Inferior parietal cortex (tissue), 1 donor: Measurements from ENCODE around the gene LENG9.

Experiments
- DNase-seq: peaks from one replicate; pipeline ENCODE4 v3.0.0-alpha.2; 2016; ENCODE audit errors: extremely low spot score

LENG9 gene

DNA sequence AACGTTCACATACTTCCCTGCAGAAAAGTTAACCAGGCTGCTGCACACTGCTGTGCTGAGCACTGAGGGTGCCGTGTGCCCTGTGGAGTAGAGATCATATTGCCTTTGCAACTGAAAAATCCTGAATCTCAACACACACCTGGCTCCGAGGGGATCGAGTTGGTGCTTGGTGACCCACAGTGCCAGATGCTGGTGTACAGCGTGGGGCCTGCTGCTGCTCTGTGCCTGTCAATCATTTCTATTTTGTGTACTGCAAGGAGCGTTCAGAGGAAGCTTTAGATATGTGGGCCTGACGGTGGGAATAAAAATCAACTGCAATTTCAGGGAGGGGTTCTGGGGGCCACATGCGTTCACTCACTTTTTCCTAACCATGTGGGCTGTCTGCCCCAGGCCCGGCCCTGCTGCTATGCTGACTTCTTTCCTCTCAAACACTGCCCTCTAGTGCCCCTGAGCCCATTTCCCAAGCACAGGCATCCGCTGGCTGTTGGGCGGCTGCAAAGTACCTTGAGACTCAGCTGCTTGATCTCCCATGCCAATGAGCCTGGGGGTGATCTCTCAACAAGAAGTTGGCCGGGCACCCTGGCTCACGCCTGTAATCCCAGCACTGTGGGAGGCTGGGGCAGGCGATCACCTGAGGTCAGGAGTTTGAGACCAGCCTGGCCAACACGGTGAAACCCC is 24.3 kb downstream of the LENG9 start:
- DNase-seq: no peak

DNA sequence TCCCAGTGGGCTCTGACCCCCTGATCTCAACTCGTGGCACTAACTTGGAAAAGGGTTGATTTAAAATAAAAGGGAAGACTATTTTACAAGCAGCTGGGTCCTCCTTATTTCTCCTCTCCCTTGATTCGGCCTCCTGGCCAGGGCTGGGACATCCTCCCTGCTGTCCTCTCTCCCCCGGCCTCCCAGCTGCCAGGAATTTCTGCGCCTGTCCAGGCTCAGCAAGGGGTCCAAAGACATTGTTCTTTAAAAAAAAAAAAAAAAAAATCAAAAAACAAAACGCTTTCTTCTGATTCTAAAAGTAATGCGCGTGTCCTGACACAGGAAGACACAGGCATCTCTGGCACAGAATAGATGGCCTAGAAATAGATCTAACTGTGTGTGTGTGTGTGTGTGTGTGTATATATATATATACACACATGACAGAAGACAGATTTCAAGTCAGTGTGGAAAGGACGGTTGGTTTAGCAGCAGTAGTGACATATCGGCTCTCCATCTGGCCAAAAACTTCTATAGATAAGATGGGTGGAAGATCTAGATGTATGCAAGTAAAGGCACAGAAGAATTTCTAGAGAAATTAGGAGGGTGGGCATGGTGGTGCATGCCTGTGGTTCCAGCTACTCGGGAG is 26.8 kb downstream of the LENG9 start:
- no peak for DNase-seq

DNA sequence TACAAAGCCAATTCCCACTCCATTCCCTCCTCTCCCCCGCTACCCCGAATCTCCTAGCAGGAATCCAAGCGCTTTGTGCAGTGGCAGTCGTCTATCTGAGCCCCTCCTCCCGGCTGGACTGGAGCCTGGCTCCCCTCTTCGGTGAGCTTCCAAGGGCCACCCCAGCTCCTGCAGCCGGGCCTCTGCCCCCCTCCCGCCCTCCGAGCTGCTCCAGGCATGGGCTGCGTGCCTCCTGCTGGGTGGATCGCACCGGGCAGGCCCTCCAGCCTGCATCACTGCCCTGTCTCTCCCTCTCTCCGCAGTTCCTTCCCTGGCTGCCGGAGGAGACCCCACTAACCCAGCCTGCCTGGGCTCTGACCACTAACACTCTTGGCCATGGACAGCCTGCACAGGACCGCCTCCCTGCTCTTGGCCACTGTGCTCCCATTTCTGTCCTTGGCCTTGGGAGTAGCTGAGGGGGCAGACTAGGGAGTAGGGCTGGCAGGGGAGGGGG is 27.5 kb downstream of the LENG9 start:
- DNase-seq: no peak

DNA sequence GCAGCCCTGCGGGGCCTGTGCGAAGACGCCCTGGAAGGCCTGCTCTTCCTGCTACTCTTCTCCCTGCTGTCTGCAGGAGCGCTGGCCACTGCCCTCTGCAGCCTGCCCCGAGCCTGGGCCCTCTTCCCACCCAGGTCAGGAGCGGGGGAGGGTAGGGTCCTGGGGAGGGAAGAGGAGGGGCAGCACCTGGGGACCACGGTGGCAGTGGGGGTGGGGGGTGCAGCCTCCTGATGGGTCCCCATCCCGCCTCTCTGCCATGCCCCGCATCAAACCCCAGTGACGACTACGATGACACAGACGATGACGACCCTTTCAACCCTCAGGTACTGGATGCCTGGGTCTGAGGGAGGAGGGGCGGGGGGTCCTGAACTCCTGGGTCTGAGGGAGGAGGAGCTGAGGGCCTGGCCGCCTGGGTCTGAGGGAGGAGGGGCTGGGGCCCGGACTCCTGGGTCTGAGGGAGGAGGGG is 28.0 kb downstream of the LENG9 start:
- no peak for DNase-seq

DNA sequence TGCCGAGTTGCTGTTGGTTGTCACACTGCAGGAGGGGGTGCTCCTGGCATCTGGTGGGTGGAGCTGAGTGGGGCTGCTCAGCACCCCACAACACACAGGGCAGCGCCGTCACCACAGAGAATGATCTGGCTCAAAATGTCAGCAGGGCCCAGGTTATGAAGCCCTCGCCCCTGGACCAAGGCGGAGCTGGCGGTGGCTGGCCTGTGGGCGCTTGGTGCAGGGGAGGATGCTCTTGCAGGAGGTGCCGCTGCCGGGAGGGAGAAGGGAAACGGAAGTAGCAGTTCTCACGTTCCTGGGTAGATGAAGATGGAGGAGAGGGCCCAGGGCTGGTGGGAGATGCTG is 28.7 kb downstream of the LENG9 start:
- DNase-seq: no peak

DNA sequence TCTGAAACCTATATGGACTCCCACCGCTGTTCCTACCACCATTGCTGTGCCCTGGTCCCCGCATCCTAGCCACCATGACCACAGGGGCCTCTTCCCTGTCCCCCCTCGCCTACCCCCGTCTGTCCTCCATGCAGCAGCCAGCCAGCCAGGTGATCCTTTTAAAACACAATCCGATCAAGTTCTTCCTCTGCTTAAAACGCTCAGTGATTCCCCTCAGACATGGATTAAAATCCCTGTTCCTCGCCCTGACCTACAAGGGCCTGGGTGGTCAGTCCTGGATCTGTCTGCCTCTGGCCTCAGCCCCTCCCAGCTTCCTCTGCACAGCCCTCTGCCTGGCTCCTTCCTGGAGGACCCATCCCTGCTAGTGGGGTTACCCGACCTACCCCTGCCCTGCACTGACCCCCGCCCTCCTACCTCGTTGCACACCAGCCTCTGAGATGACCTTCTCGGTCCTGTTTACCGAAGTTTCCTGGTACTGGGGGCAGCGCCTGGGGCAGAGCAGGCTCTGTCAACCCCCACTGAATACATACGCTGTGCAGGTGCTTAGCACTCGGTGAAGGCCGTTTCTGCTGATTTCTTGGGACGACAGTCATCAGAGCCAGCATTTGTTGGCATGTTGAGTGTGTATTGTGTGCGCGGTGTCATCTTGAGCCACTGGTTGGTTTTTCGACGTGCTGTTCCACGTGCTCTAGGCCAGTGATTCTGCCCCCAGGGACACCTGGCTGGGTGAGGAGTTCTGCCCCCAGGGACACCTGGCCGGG is 29.3 kb downstream of the LENG9 start:
- no peak for DNase-seq

DNA sequence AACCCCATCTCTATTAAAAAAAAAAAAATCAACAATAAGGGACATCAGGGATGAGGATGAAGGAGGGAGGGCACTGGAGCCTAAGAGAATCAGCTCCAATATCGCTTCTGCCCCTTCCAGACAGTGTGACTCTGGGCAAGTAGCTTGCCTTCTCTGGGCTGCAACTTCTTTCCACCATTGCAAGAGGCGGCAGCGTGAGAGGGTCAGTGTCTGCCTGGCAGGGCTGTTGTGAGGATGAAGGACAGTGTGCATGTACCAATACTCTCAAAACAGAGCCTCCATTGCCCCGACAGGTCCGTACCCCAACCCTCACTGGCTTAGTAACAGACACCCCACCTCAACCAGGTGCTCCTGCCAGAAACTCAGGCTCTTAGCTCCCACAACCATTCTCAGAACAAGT is 29.9 kb downstream of the LENG9 start:
- DNase-seq: no peak

DNA sequence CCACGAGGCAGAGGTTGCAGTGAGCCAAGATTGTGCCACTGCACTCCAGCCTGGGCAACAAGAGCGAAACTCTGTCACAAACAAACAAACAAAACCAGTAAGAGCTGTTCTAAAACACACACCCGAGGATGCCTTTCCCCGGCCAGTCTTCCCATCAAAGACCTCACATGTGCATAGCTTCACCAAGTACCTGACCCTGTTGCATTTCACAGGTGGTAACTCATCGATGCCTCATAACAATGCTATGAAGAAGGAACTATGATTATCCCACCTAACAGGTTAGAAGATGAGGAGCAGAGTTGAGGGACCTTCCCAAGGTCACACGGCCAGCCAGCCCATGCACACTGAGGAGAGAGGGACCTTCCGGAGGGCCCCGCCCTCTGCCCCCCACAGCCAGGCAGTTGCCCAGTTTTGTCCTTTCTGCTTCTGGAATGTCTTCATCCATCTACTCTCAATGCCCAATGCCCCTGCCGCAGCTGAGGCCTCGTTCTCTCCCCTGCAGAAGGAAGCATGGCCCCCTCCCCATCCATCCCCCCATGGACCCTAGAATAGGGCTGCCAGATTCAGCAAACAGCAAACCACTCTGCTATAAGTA is 31.3 kb downstream of the LENG9 start:
- no peak for DNase-seq

DNA sequence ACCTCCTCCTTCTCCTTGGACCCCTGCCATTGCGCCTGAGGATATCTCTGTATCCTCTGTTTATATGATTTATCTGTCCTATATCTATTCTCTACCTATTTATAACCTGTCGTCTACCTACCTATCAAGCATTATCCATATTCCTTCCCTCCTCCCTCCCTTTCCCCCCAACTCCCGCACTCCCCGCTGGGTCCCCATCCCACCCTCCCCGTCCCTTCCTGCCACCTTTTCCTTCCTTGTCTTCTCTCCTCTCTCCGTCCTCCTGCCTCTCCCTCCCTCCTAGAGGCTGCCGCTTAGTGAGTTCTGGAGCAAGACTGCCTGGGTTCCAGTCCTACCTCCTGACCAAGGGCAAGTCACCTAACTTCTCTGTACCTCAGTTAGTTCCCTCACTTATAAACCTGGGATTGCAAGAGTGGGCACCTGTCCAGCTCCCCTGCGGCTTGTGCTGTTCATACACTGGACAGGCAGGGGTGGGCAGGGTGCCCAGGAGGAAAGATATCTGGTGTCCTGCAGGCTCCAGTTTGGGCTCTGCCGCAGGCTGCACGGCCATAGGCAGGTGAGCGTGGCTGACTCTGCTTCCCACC is 32.2 kb downstream of the LENG9 start:
- DNase-seq: no peak

DNA sequence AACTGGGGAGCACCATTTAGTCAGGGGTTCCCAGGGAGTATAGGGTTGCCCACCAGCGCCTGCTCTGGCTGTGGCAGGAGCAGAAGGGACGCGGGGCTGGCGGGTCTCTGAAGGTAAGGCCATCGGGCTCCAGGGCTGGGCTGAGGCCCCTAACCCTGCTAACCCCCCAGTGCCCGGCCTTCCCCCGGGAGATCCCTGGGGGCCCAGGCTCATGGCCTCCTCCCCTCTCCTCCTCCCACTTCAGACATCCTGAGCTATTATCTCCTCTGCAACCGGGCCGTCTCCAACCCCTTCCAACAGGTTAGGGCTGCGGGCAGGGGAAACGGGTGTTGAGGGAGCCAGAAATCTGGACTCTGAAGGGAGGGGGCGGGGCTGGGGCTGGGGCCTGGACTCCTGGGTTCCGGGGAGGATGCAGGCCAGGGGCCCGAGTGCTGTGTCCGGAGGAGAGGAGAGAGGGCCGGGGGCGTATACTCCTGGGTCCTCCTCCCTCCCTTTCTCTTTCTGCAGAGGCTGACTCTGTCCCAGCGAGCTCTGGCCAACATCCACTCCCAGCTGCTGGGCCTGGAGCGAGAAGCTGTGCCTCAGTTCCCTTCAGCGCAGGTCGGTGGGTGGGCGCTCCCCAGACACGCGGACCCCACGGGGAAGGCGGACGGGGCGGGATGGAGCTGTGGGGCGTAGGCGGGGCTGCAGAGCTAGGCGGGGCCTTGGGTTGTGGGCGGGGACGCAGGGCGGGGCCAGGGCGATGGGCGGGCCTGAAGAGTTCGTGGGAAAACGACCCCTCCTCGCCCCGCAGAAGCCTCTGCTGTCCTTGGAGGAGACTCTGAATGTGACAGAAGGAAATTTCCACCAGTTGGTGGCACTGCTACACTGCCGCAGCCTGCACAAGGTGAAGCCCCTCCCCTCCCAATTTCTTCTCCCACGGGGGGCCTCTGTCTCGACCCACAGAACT is 33.0 kb downstream of the LENG9 start:
- no peak for DNase-seq

DNA sequence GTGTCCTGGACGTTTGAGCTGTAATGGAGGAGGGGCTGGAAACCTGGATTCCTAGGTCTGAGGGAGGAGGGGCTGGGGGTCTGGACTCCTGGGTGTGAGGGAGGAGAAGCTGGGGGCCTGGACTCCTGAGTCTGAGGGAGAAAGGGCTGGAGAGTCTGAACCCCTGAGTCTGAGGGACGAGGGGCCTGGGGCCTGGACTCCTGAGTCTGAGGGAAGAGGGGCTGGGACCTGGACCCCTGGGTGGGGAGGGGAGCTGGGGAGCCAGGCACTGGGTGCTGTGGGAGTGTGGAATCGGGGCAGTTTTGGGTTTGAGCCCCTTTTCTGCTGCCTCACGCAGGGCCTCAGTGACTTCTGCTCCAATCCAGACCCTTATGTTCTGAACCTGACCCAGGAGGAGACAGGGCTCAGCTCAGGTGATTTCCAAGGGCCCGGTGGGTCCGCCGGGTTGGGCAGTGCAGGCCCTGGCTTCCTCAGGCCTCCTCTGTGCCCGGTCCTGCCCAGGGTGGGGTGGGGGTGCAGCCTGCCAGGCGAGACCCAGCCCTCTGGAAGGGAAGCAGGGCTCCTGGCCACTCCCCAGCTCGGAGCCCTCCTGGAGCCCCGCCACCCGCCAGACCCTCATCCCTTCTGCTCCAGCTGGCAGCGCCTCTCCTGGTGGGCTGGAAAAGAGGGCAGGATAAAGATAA is 33.9 kb downstream of the LENG9 start:
- no peak for DNase-seq

DNA sequence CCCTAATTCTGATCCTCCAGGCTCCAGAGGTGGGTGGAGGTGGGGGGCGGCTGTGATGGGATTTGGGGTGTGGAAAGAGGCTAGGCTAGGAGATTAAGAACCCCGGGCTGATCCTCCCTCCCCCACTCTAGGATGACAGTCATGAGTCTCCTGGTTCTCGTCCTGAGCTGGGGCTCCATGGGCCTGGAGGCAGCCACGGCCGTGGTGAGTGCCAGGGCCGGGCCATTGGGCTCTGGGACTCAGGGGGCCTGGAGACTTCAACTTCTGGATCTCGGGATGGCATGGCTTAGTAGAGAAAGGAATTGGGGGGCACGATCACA is 34.4 kb downstream of the LENG9 start:
- DNase-seq: no peak

DNA sequence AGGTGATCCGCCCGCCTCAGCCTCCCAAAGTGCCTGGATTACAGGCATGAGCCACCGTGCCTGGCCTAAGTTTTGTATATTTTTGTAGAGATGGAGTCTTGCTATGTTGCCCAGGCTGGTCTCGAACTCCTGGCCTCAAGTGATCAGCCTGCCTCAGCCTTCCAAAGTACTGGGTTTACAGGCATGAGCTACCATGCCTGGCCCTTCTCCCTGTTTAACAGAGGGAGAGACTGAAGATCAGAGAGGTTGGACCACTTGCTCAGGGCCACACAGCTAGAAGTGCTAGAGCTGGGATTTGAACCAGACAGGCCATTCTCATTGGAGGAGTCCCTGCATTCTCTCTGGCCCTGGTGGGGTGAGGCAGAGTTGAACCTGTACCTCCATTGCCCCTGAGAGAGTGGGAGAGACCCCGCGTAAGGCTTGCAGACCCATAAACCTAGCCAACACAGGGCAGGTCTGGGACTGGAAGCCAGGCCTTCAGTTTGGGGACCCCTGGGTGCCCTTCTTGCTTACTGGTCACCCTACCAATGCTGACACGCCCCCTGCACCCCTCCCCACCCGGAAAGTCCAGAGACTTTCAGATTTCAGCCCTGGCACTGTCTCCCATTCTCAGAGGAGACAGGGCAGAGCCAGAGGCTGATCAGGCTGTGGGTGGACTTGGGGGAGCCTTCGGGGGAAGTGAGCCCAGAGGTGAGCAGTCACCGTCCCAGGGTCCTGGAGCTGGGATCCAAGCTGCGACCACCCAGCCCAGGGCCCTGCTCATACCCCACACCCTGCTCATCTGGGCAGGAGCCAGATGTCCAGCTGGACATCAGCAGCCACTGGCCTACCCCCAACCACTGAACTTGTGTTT is 35.0 kb downstream of the LENG9 start:
- DNase-seq: no peak

DNA sequence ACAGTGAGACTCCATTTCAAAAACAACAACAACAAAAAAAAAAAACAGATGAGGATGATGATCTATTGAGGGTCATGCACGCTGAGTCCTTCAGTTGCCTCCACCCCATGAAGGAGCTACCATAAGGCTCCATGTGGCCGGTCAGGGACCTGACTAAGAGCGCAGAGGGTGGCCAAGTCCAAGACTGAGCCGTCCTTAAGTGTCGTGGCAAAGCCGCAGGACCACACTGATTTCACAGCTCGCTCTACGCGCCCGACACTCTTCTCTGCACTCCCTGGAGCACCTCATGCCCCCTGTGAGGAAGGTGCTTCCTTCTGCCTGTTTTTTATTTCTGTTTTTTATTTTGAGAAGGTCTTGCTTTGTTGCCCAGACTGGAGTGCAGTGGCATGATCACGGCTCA is 36.0 kb downstream of the LENG9 start:
- DNase-seq: no peak

DNA sequence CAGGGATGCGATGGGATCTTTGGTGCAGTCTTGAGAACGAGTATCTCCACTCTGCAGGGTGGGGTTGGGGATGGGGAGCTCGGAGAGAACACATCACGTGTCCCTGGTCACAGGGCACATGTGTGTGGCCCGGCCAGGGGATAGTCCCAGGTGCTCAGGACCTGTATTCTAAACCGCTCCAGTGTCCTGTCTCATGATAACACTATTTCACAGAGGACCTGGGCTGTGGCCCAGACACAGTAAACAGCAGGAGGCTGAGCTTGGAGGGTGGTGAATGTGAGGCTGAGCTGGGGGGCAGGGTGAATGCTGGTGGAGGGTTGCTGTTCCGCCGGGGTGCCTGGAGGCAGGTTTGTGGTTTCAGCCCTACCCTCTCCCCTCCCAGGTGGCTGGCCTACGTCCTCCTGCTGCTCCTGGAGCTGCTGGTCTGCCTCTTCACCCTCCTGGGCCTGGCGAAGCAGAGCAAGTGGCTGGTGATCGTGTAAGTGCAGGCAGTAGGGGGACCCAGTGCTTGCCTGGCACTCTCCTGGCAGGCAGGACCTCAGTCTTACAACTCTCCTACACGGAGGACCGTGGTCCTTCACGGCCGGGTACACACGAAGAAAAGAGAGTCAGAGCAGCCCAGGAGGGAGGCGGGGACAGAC is 37.2 kb downstream of the LENG9 start:
- no peak for DNase-seq

DNA sequence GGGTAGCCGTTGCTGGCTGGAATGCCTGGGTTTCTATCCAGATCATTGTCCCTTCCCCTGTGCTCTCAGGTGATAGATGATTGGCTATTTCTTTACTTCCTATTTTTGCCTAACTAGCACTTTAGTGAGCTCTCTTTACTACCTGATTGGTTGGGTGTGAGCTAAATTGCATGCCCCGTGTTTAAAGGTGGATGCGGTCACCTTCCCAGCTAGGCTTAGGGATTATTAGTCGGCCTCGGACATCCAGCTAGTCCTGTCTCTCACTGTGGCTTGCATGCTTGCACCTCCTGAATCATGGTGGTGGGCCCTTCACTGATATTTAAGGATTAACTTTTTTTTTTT is 38.2 kb downstream of the LENG9 start:
- DNase-seq: no peak

DNA sequence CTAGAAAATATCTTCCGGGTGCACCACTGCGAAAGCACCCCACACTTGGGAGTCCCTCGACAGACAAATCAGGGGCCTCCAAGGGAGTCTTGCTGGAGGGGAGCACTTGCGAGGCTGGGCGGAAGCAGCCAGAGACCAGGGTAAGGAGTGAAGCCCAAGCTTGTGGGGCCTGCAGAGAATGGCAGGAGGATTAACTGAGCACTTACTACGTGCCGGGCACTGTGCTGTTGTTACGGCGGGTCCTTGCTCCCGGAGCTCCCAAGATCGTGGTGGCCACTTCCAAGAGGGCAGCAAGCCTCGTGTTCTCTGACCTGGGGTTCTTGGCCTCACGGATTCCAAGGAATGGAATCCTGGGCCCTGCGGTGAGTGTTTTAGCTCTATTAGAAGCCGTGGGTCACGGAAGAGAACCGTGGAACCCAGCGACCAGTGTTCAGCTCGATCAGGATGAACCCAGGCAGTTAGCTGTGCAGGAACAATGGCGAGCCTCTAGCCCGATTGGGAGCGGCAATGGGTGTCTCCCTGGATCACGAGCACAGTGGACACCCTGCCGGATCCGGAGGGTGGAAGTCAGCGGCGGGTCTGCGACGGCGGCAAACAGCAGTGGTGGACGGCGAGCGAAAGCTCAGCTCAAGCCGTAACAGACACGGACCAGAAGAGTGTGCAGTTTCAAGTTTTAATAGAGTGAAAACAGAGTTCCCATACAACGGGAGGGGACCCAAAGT is 38.8 kb downstream of the LENG9 start:
- DNase-seq: no peak

DNA sequence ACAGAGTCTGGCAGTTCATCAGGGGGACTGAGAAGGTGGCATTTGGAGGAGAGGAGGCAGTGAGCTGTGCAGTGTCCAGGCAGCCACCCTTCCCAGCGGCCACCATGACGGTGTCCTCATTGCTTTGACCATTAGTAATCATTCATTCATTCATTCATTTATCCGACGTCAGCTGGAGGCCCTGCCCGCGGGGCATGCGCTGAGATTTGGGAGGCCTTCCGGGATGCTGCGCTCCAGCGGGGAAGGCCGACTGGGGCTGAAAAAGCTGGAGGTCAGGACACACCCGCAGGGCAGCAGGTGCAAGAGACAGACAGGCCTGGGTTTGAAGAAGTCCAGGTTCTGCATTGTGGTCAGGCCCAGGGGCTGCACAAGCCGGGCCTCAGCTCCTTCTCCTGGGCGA is 39.4 kb downstream of the LENG9 start:
- DNase-seq: no peak

DNA sequence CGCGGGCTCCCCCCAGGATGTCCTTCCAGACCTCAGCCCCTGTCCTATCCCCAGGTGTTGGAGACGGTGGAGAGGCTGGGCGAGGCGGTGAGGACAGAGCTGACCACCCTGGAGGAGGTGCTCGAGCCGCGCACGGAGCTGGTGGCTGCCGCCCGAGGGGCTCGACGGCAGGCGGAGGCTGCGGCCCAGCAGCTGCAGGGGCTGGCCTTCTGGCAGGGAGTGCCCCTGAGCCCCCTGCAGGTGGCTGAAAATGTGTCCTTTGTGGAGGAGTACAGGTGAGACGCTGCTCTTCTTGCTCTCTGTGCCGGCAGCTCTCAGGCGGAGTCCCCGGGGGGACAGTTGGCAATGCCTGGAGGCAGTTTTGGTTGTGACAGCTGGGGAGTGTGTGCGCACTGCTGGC is 41.4 kb downstream of the LENG9 start:
- DNase-seq: no peak
